ENCODE measurements around the gene PRAMEF17.
"Not testable (repeated sequence)": the region's sequence is repeated elsewhere in the genome, so short reads cannot be mapped to it uniquely, and the experiment has no call there.

GRCh38 chr1:13342496-13342895 is 46.9 kb upstream of the PRAMEF17 start:
- TF ChIP-seq EZH2 (IDR thresholded peaks at IDR 0.05; ENCODE audit: low read length, missing control alignments); CTCF (conservative IDR thresholded peaks at IDR 0.05 in 1 of 2, IDR thresholded peaks at IDR 0.05 in 1 of 2; ENCODE audit: low read depth in 1 of 2, low read length in 2 of 2): not testable (repeated sequence)
